Superior temporal gyrus (tissue), 1 donor: Measurements from ENCODE around the gene MARK3.

Experiments
- DNase-seq: peaks from one replicate; pipeline ENCODE4 v3.0.0-alpha.2; 2016; ENCODE audit errors: extremely low spot score

Gene MARK3

GRCh38 chr14:103526247-103526913 is 141.2 kb downstream of the MARK3 start:
- DNase-seq, result no peak

- peak; percentile 6 for DNase-seq
Measured at GRCh38 chr14:103526914-103527248, 141.7 kb downstream of the MARK3 start.

GRCh38 chr14:103527408-103528145 is 142.4 kb downstream of the MARK3 start:
- peak; percentile 12 for DNase-seq

- DNase-seq, result peak; percentile 52
Measured at GRCh38 chr14:103528146-103528586, 143.0 kb downstream of the MARK3 start.

- DNase-seq, result peak; percentile 88
Measured at GRCh38 chr14:103528587-103529382, 143.6 kb downstream of the MARK3 start, which contains the start of gene TRMT61A. Gene TRMT61A (plus strand): TSS chr14:103529196. CDS start chr14:103529979, 783 bp downstream.

- no peak for DNase-seq
Measured at GRCh38 chr14:103529383-103530365, 144.5 kb downstream of the MARK3 start.

- DNase-seq, result no peak
Measured at GRCh38 chr14:103530390-103530789, 145.2 kb downstream of the MARK3 start.

GRCh38 chr14:103530831-103531230 is 145.6 kb downstream of the MARK3 start:
- no peak for DNase-seq

- no peak for DNase-seq
Measured at GRCh38 chr14:103531421-103532215, 146.4 kb downstream of the MARK3 start.

- DNase-seq, result no peak
Measured at GRCh38 chr14:103532216-103533136, 147.3 kb downstream of the MARK3 start.

- DNase-seq, result no peak
Measured at GRCh38 chr14:103533137-103533998, 148.2 kb downstream of the MARK3 start.

GRCh38 chr14:103533999-103534575 is 148.9 kb downstream of the MARK3 start:
- peak; percentile 40 for DNase-seq

- DNase-seq, result no peak
Measured at GRCh38 chr14:103534576-103535061, 149.4 kb downstream of the MARK3 start.

- DNase-seq, result peak; percentile 4
Measured at GRCh38 chr14:103535081-103535890, 150.1 kb downstream of the MARK3 start.

GRCh38 chr14:103535891-103536565 is 150.8 kb downstream of the MARK3 start:
- DNase-seq, result peak; percentile 6

- no peak for DNase-seq
Measured at GRCh38 chr14:103536693-103537092, 151.5 kb downstream of the MARK3 start.
